Measurements from ENCODE around the gene C1QTNF9.
"Not testable (repeated sequence)": the region's sequence is repeated elsewhere in the genome, so short reads cannot be mapped to it uniquely, and the experiment has no call there.

The C1QTNF9 gene

DNA sequence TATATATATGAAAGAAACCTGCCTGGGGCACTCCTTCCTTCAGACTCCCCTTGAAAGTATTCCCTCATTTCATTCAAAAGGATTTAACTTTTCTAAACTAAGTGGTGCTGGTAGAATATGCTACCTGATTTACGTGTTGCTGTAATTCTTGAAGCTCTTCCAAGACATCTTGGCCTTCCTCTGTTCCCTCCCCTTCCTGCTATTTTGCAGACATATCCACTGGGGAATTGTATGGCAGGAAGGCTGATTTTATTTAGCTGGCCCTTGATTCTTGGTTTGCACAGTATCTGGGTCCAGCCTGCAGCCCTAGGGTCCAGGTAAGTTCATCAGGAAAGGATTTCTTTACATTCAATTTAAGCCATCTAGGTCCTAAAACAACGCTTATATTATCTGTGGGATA is at the start of gene C1QTNF9:
Gene C1QTNF9, plus strand, starts transcription at position 281 of the 400 bp plus-strand sequence. CDS start 6,424 bp downstream, outside the sequence.
- not testable (repeated sequence) for DNase-seq

- DNase-seq: no peak
These were observed 47.8 kb upstream of the C1QTNF9 start for GRCh38 chr13:24261566-24261965.

- DNase-seq: no peak
These were observed 45.7 kb upstream of the C1QTNF9 start for GRCh38 chr13:24263632-24264031.

GRCh38 chr13:24264976-24265375 is 44.4 kb upstream of the C1QTNF9 start:
- DNase-seq: peak; percentile 84

DNA sequence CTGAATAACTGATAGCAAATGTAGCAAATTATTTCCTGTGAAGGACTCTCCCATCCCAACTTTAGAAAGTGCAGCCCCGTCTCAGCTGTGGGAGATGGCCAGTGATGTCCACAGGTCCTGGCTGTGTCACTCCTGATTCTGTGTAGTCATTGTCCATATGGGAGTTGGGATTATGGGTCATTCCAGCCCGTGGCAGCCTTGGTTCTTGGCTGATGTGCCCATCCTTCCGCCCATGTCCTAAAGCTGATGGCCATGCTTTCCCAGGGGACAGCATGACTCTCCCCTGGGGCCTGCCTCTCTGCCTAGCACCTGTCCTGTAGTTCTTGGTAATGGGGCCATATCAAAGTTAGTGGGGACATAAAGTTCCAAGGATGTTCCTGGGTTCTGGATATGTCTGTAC is 43.9 kb upstream of the C1QTNF9 start:
- no peak for DNase-seq

GRCh38 chr13:24267274-24267673 is 42.1 kb upstream of the C1QTNF9 start:
- DNase-seq: no peak

DNA sequence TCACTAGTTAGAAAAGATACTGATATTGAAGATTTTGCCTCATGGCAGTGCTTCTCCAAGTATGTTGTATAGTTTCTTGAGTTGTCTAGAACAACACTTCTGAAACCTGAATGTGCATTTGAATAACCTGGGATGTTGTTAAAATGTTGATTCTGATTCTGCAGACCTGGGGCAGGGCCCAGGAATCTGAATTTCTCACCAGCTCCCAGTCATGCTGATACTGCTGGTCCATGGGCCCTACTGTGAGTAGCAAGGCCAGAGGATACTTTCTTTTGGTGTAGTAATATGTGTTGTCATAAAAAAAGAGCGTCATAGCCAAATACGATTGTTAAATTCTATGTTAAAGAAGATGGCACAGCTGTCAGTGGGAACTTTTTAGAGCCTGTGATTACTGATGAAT is 41.6 kb upstream of the C1QTNF9 start:
- DNase-seq: no peak

- DNase-seq: no peak
These were observed 39.6 kb upstream of the C1QTNF9 start for GRCh38 chr13:24269821-24270220.

- peak; percentile 67 for DNase-seq
These were observed 38.7 kb upstream of the C1QTNF9 start for GRCh38 chr13:24270639-24271141.

GRCh38 chr13:24271231-24271600 is 38.2 kb upstream of the C1QTNF9 start:
- DNase-seq: no peak

DNA sequence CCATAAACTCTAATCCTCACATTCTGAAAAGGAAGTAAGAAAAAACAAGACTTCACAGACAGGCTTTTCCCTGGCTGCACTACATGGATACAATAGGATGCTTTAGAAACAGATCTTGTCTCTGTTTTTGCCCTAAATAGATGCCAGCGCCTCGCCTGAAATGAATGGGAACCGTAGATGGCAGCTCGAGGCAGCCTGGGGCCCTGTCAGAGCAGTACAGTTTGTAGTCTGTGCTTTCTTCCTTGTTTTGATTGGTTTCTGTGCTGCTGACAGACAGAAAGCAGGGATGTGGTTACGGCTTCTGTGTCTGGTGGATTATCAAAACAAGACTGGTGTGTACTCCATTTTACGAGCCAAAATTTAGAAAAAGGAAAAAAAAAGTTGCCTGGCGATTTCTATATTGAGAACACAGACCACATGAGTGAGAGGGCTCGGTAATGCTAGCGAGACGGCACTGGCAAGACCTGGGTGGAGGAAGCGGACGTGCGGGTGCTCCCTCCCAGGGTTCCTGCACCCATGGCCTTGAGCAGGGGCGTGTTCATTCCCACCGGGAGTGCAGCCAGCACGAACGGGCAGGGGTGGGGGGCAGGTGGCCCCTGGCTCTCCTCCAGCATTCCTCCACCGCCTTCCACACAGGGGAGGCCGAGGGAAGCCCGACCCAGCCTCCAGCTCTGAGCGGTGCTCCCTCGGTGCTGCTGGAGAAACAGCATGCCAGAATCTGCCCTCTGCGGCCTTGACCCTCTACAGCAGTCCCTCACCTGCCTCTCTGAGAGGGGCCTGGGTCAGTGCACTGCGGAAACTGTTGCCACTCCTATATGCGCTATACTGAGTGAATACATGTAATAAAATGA is 37.6 kb upstream of the C1QTNF9 start:
- DNase-seq: peak; percentile 64

DNA sequence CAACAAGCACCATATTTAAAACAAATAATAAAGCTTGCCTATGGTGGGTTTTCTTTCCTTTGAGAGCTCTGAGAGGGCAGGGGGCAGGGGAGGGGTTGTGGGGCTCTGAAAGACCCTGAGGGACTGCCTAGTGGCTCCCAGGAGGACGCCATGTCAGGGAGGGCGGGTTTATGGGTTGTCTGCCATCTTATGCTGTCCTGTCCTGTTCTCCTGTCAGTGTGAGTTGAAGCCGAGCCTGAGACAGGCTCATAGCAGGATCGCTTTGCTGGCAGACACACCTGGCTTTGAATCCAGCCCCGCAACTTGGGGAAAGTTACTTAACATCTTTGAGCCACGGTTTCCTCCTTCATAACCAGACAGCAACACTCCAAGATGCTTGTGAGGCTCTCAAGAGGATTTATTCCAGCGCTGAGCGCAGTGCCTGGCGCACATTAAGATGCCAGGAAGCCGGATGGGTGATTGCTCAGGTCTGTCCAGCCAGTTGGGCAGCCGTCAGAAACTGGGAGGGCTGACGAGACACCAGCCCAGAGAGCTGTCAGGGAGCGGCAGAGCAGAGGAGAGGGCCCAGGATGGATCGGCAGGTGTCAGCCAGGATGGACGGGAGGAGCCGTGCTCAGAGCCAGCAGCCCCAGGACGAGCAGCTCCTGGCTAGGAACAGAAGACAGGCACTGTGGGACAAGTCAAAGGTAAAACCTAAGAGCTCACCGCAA is 36.8 kb upstream of the C1QTNF9 start:
- no peak for DNase-seq

GRCh38 chr13:24273926-24274325 is 35.5 kb upstream of the C1QTNF9 start:
- DNase-seq: no peak

DNA sequence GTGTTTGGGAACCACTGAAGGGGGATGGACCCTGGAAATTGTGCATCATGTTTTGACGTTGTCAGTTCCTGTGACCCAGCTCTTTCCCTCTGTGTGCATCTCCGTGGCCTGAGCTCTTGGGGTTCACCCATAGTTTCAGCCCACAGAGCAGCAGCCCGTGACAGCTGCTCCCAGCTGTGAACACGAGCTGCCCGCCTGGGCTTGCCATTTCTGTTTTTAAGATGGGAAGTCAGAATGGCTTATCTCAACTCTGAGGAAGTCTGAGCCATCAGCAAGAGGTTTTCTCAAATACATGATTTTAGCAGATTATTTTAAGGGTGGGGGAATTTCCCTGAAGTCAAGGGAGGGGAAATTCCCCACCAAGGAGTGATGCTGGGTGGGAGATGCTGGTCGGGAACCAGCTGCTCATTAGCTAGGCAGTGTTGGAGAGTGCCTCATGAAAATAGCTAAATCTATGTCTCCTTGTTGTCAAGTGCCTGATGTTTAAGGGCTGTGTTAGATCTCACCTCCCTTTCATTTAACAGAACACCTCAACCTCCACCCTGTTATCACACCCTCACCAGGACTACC is 34.8 kb upstream of the C1QTNF9 start:
- peak; percentile 81 for DNase-seq

- no peak for DNase-seq
These were observed 34.3 kb upstream of the C1QTNF9 start for GRCh38 chr13:24275041-24275440.

- no peak for DNase-seq
These were observed 33.1 kb upstream of the C1QTNF9 start for GRCh38 chr13:24276306-24276705.

DNA sequence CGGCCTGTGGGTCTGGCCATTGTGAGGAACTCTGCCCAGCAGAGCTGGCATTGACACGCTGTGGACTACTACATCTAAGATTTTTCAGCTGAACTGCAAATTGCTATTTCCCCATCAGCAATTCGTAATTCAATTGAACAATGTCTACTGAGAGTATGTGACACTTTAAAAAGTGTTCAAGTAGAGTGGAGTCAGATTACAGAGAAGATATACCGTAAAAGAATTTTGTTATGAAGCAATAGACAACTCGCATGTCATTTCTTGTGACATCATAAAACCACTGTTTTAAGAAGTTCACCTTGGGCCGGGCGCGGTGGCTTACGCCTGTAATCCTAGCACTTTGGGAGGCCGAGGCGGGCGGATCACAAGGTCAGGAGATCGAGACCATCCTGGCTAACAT is 32.5 kb upstream of the C1QTNF9 start:
- DNase-seq: no peak

DNA sequence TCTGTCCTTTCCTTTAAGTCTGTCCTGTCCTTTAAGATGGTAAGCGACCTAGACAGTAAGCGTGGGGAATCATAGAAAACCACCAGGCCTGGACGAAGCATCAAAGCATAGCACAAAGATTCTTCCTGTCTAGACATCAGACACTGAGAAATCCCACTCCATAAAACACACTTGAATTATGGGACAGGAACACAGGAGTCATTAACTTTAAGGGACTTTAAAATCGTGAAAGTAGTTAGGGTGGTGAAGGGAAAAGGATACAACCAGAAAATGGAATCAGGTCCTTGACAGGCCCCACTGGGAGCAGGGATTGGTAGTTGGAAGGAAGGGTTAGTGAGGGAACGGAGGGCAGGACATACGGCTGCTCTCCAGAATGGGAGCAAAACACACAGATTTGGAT is 31.6 kb upstream of the C1QTNF9 start:
- DNase-seq: no peak

DNA sequence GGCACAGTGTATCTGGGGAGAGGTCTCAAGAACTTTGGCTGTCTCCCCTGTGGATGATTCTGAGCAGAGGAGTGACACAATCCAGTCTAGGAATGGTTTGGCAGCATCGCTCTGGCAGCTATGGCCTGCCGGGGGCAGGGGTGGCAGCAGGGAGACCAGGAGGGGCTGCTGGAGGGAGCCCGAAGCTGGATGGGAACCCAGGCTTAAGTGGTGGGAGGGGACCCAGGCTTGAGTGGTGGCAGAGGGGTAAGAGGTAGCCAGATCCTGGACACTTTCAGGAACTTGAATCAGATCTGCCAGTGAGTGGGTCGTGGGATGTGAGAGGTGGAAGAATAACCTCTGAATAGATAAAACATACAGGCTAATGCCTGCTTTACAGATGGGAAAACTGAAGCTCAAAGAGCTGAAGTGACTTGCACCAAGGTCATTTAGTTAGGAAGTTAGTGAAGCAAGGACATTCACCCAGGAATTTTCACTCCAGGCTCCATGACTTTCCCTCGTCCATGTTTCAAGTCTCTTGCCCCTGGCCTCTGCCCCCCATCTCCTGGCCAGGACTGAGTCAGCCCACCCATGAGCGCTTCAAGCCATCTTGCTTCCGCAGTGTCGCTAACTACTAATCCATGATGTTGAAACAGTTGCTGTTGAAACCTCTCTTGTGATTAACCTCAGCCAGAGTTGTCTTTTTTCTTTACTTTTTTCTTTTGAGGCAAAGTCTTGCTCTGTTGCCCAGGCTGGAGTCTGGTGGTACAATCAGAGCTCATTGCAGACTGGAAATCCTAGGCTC is 29.9 kb upstream of the C1QTNF9 start:
- no peak for DNase-seq

- no peak for DNase-seq
These were observed 28.7 kb upstream of the C1QTNF9 start for GRCh38 chr13:24280720-24281119.

GRCh38 chr13:24281188-24282008 is 28.0 kb upstream of the C1QTNF9 start:
- no peak for DNase-seq

DNA sequence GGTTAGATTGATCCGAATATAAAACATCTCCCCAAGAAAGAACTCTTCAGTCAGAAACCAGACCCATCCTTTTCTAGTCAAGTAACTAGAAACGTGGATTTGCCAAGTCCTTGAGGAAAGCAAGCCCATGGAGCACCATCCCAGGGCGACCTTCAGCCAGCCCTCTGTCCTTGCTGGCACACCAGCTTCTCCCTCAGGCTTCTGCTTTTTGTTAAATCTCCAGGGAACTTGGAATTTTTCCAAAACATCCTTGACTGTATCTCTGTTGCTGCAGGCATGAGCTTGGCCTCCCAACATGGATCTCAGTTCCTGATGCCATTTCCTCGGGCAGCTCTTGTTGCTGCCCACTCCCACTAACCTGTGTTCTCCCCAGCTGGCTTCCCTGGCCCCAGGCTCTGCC is 27.1 kb upstream of the C1QTNF9 start:
- DNase-seq: no peak

All from stimulated activated CD4-positive, alpha-beta T cell treated with anti-CD3 and anti-CD28 coated beads, Interleukin-4, amount 100 ng/mL, for 24 hours (primary cell).